ENCODE results near the gene CSMD2. TPM values are rescaled to one million over a fixed set of nuclear protein-coding genes. Genes with fewer than 3 reads are reported as not detected.

CSMD2 gene
- total RNA-seq, 1 experiment from 2014 or later, result 2.8 TPM

DNA sequence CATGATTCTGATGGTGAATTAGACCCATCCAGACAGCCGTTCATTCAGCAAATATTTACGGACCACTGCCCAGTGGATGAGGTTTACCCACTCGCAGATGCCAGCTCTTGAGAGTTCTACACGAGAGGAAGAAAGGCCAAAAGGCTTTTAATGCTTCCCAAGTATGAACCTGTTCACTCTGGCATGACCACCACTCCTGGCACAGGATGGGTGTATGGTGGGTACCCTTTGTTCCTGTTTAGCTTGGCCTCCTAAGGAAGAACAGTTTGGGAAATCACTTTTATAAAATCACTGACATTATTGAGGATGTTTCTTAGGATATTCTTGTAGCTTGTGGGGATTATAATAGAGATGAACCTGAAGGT lies 233.9 kb downstream of the CSMD2 start:
- Histone ChIP-seq H3K36me3 (ENCODE audit: insufficient read depth, low read length, poor library complexity, severe bottlenecking) (no peaks in the 10 kb centered on the region), H3K9me3 (ENCODE audit: low read depth, low read length, poor library complexity, severe bottlenecking) (no peaks in the 10 kb centered on the region), H3K4me1 (ENCODE audit: insufficient read depth, low read length, poor library complexity, severe bottlenecking) (no peaks in the 10 kb centered on the region), H3K27ac (ENCODE audit: low read depth, low read length, poor library complexity, severe bottlenecking) (no peak overlapping the region), H3K4me3 (ENCODE audit: low read depth, low read length, poor library complexity, severe bottlenecking) (no peak overlapping the region), H3K27me3 (replicated peaks; ENCODE audit: insufficient read depth, low read depth, low read length, poor library complexity) (no peaks in the 10 kb centered on the region)
- ChIA-PET POLR2A (ENCODE audit: low non-redundant PET) (interaction anchor here (0.6 kb wide), 1 partner anchor 126 kb away, joined by 7 read pairs; no protein-coding TSS in a partner anchor), CTCF (no interaction called here)
- TF ChIP-seq EZH2 (IDR thresholded peaks at IDR 0.05; ENCODE audit: borderline replicate concordance, low read depth, low read length, poor library complexity, severe bottlenecking), result no peak
- TF ChIP-seq, protein P1, sequence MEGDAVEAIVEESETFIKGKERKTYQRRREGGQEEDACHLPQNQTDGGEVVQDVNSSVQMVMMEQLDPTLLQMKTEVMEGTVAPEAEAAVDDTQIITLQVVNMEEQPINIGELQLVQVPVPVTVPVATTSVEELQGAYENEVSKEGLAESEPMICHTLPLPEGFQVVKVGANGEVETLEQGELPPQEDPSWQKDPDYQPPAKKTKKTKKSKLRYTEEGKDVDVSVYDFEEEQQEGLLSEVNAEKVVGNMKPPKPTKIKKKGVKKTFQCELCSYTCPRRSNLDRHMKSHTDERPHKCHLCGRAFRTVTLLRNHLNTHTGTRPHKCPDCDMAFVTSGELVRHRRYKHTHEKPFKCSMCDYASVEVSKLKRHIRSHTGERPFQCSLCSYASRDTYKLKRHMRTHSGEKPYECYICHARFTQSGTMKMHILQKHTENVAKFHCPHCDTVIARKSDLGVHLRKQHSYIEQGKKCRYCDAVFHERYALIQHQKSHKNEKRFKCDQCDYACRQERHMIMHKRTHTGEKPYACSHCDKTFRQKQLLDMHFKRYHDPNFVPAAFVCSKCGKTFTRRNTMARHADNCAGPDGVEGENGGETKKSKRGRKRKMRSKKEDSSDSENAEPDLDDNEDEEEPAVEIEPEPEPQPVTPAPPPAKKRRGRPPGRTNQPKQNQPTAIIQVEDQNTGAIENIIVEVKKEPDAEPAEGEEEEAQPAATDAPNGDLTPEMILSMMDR (conservative IDR thresholded peaks at IDR 0.05; ENCODE audit: low read depth, low read length), result no peak
- no peak for DNase-seq (ENCODE audit: low spot score)
- BruUV-seq (replicated peaks), result no TSS peak
- intact Hi-C loops (cut with micrococcal nuclease; ENCODE audit: unreplicated experiment), result no loop called here

GRCh38 chr1:33930346-33931110 lies 234.5 kb downstream of the CSMD2 start:
- intact Hi-C loops (cut with micrococcal nuclease; ENCODE audit: unreplicated experiment), result no loop called here

DNA sequence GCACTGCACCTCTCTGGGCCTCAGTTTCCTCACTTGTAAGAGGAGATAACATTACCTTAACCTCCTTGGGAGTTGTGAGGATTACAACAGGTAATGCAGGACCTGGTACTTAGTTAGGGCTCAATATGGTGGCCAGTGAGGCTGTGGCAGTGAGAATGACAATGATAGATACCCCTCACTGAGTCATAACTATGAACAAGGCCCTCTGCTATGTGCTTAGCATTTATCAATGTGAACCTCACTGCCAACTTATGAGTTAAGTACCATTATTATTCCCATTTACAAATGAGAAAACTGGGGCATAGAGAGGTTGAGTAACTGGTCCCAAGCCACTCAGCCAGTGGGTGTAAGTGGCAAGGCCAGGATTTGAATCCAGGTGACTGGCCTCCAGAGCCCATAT lies 236.8 kb downstream of the CSMD2 start:
- intact Hi-C loops (cut with micrococcal nuclease; ENCODE audit: unreplicated experiment), result no loop called here

More at GRCh38 chr1:33930346-33931110, 234.5 kb downstream of the CSMD2 start:
- POLR2A ChIA-PET (ENCODE audit: low non-redundant PET), result interaction anchor here (0.6 kb wide), 1 partner anchor 127 kb away, joined by 7 read pairs; no protein-coding TSS in a partner anchor
- Histone ChIP-seq H3K9me3 (ENCODE audit: low read depth, low read length, poor library complexity, severe bottlenecking) (no peaks in the 10 kb centered on the region), H3K27me3 (replicated peaks; ENCODE audit: insufficient read depth, low read depth, low read length, poor library complexity) (no peaks in the 10 kb centered on the region), H3K4me1 (ENCODE audit: insufficient read depth, low read length, poor library complexity, severe bottlenecking) (no peaks in the 10 kb centered on the region), H3K36me3 (ENCODE audit: insufficient read depth, low read length, poor library complexity, severe bottlenecking) (no peaks in the 10 kb centered on the region), H3K4me3 (ENCODE audit: low read depth, low read length, poor library complexity, severe bottlenecking) (no peak overlapping the region), H3K27ac (ENCODE audit: low read depth, low read length, poor library complexity, severe bottlenecking) (no peak overlapping the region)
- TF ChIP-seq, protein P1 (conservative IDR thresholded peaks at IDR 0.05; ENCODE audit: low read depth, low read length), result no peak
- TF ChIP-seq EZH2 (IDR thresholded peaks at IDR 0.05; ENCODE audit: borderline replicate concordance, low read depth, low read length, poor library complexity, severe bottlenecking), result no peak
- no peak for DNase-seq (ENCODE audit: low spot score)
- no TSS peak for BruUV-seq (replicated peaks)
- CTCF ChIA-PET, result no interaction called here

More for the DNA sequence above, 236.8 kb downstream of the CSMD2 start:
- BruUV-seq (replicated peaks), result no TSS peak
- no peaks in the 10 kb centered on the region for H3K36me3 ChIP-seq (ENCODE audit: insufficient read depth, low read length, poor library complexity, severe bottlenecking)
- no peak overlapping the region for H3K4me3 ChIP-seq (ENCODE audit: low read depth, low read length, poor library complexity, severe bottlenecking)
- H3K27ac ChIP-seq (ENCODE audit: low read depth, low read length, poor library complexity, severe bottlenecking), result no peak overlapping the region
- DNase-seq (ENCODE audit: low spot score), result no peak
- H3K4me1 ChIP-seq (ENCODE audit: insufficient read depth, low read length, poor library complexity, severe bottlenecking), result no peaks in the 10 kb centered on the region
- CTCF ChIA-PET, result no interaction called here
- H3K9me3 ChIP-seq (ENCODE audit: low read depth, low read length, poor library complexity, severe bottlenecking), result no peaks in the 10 kb centered on the region
- POLR2A ChIA-PET (ENCODE audit: low non-redundant PET), result no interaction called here
- H3K27me3 ChIP-seq (replicated peaks; ENCODE audit: insufficient read depth, low read depth, low read length, poor library complexity), result no peaks in the 10 kb centered on the region
- TF ChIP-seq, protein P1 (conservative IDR thresholded peaks at IDR 0.05; ENCODE audit: low read depth, low read length), result no peak
- no peak for TF ChIP-seq EZH2 (IDR thresholded peaks at IDR 0.05; ENCODE audit: borderline replicate concordance, low read depth, low read length, poor library complexity, severe bottlenecking)
